GM18499 (cell line): ENCODE results near the gene SEMA6A.

Experiments used
- ATAC-seq: cut with Tn5 transposase; IDR thresholded peaks from one replicate; pipeline ENCODE4 v1.9.1; 2021; ENCODE audit warnings: moderate number of reproducible peaks; ENCODE audit not compliant: insufficient read depth, unreplicated experiment

Gene SEMA6A

DNA sequence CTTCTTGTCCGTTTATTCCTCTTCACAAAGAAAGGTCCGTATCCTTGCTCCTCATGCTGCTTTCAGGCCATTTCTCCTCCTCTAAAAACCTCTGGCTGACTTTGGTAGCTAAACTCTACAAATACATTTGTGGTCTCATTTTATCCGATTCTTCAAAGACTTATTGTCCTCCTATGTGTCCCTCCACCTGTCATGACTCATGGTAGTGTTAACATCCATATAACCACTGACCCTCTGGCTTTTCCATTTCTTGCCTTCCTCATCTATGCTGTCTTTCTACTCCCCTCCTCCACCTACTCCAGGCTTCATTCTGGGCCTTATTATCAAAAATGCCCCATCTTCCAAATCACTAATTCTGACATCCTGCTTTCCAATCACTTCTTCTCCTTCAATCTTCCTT lies 4.1 kb upstream of the SEMA6A start:
- ATAC-seq: no peak

DNA sequence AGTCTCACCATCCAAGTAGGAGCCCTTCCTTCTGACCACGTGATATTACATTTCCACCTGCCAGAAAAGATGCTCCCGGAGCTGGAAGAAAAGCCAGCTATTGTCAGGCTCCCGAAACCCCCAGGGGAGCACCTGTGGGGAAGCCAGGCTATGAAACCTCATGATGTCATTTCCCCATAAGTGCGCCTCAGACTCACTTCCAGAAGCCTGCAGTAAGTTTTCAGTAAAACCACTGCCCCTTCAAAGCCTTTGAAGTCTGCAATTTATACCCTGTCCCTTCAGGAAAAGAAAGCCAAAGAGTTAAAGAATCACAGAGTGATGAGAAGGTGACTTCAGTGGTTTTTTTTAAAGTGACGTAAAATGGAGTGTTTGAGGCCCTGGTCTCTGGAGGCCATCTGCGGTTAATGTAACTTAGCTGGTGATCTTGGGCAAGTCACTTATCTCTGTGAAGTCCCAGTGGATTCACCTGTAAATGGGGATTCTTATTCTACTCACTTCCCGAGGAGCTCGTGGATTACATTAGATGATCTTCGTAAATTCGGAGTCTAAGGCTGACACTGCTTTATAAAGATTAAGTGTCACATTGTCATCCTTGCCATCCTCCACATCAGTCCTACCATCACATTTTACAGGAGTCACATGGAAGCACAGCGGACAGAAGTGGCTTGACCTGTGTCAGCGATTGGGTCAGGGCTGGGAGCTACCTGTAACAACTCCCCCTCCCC lies 2.6 kb upstream of the SEMA6A start:
- peak; percentile 64 for ATAC-seq

DNA sequence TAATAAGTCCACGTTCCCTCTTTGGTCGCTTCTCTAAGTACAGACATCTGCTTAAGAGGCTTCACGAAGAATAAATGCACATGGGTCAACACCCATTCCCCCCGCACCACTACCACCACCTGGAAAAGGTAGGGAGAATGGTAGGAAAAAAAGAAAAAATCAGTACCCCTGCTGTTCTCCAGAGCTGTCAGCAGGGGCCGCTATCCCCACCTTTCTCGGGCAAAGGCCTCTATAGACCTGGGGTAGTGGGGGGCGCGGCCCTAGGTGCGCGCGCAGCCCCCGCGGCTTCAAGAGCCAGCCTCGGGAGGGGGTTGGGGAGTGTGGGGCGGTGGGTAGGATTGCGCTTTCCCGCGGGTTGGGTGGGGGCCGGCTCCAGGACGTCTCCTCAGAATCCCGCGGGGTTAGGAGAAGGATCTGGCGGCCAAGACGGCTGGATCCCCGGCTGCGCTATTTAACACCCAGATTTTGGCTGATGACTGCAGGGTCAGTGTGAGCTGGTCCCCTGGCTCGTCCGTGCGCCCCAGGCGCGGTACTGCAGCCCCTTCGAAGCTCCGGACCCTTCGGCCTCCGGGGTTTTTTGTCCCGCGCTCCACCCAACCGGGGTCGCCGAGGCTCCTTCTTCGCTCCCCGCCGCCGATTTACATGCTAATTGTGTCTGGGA lies 1.6 kb upstream of the SEMA6A start:
- ATAC-seq: no peak

DNA sequence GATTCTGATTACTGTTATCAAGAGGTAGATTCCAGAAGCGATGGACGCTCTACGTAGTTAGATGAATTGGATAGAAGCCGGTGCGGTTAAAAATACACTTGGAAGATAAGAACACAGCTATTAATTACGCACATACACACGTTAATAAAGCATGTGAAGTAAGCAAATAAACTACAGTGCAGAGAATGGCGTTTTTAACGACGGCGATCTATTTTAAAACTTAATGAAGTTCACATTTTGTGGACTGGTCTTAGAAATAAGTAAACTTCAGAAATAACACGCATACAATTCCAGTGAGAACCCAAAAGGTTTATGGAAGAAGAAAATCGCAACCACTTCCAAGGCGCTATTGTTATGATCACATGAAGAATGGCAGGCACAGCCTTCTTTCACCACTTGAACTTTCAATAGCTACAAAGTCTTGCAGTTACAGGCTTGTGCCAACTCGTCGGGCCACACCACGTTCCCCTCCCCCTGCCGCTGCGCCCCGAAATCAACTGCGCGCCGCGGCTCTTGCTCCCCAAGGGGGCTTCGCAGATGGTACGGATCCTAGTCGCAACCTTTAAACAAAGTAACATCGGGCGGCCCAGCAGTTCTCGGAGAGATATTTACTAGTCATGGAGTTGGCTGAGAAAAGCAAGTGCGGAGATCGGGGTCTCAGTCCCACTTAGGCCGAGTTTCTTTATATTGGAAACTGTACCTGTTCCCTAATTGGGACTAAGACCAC lies 866 bp upstream of the SEMA6A start:
- ATAC-seq: no peak

DNA sequence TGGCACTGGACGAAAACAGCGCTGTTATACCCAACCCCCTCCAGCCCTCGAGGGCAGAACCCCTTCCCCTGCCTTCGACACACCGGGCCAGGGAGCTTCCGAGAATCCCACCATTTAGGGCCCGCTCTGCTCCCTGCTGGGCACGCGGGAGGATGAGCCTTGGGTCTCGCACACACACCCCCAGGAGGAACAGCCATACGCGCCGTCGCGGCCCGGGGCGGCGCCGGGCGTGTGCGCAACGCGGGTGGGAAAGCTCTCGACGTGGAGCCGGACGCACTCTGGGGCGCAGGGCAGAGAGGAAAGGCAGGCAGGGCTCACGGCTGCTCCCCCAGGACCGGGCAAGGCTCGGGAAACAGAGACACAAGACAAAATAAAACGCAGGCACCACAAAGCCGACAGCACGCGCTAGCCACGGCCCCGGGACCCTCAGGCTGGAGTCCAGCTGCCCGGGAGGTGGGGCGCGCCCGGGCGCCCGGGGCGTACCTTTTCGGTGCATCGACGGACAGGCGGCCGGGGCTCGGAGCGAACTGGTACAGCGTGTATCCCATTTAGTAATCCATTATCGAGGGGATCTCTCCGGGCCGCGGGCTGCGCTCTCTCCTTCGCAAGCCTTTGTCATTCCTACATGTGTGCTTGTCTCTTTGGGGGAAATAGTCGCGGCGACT lies 789 bp downstream of the SEMA6A start:
- ATAC-seq: no peak

DNA sequence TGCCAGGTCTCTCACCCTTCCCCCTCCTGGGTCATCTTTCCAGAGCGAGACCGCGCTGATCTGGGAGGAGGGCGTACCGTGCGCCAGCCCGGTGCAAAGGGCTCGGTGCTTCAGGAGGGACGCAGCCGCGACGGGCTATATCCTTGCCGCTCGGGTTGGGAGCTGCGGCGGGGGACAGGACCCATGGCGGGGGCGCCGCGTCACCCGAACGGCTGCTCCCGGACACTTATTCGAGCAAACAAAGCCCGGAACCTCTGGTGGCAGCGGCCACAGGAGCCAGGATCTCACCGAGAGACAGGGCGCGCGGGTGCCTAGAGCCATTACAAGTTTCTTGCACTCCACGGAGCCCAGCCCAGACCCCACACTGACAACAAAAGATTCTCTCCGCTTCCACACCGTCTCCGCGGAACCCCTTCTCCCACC lies 1.3 kb downstream of the SEMA6A start:
- ATAC-seq: no peak

DNA sequence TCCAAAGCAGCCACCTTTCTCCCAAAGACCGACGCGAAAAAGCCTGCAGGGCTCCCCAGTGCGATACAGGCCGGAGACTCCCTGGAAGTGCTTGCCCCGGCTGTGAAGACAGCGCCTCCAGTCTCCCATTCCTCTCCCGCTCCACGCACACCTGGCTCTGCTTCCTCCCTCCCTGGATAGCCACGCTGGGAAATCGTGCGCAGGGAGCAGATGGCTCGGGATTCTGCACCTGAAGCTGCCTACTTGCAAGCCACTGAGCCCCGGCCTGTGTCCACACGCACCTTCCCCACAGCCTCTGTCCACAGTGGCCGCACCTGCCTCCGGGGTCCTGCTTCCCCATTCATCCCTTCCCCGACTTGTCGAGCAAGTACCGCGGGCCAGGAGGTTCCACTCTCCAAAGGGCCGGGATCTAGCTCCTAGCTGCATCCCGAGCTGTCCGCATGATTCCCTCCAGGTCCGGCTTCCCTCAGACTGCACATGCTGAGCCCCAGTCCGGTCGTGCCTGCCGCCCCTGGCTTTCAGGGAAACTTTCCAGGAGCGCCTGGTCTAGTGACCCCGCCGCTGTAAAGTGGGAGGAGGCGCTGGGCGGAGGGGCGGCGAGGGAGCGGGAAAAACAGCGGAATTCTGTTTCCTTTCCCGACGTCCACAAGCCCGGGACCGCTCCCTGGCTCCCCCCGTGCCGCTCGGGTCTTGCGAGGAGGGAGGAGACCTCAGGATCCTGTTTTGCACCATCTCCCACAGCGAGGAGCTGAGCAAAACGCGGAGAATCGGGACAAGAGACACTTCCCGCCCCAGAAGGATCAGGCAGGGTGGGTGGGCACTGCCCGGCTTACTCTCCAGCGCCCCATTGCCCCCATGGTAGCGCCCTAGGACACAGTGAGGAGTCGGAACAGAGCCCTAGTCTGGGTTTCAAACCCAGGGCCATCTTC lies 2.0 kb downstream of the SEMA6A start:
- no peak for ATAC-seq

DNA sequence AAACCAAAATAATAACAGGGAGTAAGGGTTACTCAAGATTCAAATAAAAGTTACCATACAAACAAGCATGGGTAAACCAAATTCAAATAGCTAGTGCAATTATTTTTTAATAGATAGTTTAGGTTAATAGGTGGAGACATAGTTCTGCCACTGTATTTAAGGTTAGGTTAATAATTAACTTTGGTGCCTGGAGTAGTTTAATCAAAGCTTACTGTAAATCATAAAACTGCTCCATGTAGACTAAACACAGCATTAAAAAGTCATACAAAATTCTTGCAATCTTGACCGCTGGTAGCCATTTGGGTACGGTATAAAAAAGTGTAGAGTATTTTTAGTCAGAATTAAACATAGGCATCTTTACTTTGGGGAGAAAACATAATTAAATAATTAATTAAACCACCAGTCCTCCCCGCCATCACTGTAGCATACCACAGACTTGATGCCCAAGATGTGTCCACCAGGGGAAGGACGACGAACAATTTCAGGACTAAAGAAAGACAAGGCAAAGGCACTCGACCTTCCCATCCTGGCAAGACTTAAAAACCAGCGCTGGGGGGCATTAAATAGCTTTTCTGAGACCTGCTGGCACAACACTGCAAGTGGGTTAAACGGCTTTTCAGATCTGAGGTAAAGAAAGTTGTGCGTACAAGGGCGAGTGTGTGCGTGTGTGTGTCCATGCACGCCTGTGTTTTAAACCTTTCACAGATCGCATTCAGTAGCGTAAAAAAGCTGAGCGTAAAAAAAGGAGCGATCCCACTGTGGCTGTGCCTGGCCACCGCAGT lies 2.9 kb downstream of the SEMA6A start:
- no peak for ATAC-seq

DNA sequence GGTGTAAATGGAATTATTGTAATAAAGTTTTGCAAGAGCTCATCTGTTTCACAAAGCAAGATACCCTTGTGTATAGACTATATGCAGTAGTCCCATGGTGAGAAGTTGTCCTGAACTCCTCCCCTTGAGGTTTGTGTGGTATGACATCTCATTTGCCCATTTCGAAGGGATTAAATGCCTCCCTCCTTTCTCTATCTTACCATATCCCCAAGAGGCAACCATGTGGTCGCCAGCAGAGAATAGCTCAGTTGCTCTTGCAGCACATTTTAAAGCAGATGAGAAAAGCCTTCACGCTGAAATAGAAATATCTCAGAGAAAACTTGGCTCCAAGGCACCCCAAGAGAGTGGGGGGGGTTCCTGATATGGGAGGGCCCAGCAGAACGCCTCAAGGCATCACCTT lies 4.6 kb downstream of the SEMA6A start:
- no peak for ATAC-seq

DNA sequence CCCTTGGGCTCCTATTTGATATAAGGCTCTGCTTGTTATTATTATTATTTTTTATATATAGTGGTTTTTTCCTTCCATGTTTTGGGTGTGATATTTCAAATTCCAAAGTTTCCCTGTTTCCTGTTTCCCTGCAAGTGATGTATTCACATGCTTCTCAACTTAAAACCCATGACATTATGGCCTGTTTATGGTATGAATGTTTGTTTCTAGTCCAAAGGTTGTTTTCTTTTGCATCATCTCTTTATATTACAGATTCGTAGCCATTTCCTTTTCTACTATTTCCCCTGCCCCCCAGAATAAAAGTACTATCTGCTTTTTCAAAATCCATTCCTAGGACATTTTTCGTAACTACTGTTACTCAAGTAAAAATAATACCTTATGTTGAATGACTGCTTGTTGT lies 7.5 kb downstream of the SEMA6A start:
- no peak for ATAC-seq

DNA sequence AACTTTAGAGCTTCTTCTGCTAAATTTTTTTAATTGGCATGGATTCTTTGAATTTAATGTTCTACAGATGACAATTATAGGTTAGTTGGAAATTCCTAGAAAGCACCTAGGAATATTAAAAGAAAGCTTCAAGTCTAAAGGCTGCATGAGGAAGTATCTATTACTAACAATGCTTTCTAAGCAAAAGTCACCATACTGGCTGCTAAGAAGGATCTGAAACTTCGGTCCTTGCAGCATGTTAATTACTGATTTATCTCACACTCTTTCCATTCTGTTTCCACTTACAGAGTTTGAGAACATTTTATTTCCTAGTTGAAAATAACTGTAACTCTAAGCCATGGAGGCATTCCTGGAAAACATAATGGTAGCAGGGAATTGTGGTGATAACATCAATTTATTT lies 8.4 kb downstream of the SEMA6A start:
- no peak for ATAC-seq

DNA sequence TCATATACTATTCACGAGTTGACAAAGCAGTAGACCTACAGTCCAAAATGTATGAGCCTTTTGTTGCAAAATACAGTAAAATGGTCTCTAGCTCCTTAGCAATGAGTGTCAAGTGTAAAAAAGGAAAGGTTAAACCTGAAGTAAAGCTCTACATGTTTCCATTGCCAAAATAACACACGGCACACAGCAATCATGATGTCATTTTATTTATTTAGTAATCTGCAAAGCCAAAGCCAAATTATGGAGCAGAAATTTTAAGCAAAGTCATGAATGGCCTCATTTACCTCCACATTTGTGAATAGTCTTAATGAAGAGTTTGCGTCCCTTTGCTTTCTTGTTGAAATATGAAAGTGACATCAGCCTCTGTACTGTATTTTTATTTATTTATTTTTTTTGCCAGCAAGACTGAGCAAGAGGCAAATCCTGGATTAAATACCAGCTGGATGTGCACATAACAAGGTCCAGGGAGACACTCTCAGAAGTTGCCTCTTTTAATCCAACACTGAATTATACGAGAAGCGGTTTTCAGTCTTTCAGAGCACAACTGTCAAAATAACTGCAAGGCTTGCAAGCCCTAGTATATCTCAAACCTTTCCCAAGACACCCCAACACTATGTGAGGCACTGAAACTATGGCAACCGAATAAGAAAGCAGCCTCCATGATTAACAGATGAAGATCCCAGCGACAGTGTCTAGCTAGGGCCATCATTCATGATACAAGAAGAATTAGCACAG lies 9.7 kb downstream of the SEMA6A start:
- no peak for ATAC-seq

DNA sequence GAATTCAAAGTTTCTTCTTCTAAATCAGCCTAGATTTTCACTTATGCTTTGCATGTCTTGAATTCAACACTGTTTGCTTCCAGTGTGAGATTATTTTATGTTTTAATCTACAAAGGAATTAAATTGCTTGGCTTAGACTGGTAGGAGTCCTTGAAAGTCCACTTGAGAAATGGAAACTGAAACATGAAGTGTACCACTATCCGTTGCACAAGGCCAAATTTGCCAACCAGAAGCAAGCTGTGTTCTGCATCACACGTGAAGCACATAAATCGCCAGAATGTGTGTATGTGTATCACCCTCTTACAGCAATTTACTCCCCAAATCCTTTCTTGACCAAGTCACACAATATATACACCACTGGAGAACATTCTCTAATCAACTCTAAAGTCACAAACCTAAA lies 10.3 kb downstream of the SEMA6A start:
- no peak for ATAC-seq

DNA sequence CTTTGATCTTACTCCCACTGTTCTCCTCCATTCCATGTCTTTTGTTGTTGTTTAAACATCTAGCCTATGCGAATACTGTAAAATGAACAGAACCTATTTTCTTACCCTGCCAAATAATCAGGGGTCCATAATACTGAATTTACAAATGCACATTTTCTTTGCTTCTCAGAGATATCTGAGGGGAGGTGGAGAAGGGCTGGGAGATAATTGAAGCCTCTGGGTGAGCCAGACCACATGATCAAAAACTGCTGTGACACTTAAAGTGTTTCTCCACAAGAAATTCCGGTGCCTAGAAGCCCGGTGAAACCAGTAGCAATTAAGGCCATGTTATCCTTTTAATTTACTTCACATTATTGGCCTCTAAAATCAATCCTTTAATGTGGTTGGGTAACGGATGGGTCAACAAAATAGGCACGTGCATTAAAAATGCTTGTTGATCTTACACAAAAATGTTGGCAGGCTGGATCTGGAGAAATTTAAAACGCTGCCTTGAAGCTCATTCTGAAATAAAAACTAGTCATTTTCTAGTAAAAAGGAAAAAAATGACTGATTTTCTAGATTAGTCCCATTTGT lies 10.8 kb downstream of the SEMA6A start:
- ATAC-seq: no peak

DNA sequence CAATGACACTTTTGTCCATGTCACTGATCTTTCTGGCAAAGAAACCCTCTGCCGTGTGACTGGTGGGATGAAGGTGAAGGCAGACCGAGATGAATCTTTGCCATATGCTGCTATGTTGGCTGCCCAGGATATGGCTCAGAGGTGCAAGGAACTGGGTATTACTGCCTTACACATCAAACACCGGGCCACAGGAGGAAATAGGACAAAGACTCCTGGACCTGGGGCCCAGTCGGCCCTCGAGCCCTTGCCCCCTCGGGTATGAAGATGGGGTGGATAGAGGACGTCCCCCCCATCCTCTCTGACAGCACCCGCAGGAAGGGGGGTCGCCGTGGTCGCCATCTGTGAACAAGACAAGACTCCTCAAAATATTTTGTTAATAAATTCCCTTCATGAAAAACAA lies 12.0 kb downstream of the SEMA6A start:
- ATAC-seq: no peak

DNA sequence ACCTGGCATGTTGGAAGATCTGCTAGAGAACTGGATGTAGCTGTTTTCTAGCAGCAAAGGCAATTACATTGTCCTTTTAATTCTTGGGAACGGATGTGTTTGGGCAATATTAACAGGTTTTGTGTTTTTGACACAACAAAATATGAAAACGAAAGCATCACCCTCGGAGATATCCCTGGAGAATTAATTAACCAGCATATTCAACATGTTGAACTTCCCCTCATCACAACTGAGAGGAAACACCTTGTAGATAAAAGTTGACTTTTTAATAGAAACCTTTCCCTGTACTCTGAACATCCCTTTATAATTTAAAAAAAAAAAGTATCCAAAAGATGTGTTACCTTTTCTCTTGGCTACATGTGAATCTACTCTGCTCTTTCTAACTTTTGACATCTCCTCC lies 13.0 kb downstream of the SEMA6A start:
- ATAC-seq: no peak

DNA sequence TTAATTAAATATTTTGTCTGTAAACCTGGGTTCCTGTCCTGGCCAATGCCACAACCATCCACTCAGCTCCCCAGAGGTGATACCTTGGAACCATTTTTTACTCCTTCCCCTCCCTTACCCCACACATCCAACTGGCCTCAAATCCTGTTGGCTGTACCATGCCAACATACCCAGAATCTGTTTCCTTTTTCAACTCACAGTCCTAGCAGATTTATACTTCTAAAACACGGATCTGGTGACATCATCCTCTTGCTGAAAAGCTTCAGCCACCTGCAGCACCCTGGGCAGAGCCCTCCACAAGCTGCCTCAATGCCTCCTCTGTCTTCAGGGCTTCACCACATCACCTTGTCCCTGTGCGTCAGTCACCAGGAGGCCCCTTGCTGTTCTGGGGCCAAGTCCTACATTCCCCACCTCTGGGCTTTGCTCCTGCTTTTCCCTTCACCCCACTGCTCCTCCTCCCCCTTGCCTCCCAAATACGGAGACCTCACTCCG lies 14.9 kb downstream of the SEMA6A start:
- ATAC-seq: no peak

DNA sequence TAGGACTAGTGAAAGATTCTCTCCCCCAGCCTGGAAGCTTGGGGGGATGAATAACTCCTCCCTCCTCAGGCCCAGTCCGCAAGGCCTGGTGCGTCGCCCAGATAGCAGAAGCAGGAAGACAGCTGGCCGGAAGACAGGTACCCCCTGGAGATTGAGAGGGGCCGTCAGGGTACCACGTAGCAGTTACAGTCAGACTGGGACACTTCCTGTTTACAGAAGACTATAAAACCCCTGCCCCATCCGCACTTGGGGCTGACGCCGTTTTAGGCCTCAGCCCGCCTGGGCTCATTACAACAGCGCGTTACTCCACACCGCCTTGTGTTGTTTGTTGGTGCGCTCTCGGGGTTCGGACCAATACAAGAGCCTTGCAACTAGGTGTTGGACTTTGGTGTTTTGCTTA lies 15.4 kb downstream of the SEMA6A start:
- ATAC-seq: no peak
